ENCODE measurements around the gene PGM2L1. TPM values are rescaled to one million over a fixed set of nuclear protein-coding genes. Genes with fewer than 3 reads are reported as not detected.

Gene PGM2L1
- total RNA-seq, 2 experiments from 2014 or later: 8.7 to 9.3 TPM

DNA sequence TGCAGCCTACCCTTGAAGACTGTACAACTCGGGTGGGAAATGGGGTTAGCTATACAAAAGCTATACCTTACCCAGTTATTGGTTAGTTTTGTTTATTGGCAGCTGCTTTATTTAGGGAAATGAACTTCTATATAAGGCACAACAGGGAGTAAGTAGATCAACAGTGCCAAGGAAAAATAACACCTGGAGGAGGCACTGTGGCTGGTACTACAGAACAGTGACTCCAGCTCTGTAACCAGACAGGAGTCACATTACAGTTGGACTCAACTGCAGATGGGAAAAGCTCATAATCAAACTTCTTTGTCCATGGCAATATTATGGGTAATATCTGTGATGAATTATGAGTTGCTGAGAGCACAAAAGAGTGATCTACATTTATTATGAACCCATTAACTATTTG is 100.7 kb downstream of the PGM2L1 start:
- Mint-ChIP-seq H3K9me3 (no peaks in the 10 kb centered on the region), H3K27me3 (peaks cover 22% of the 10 kb centered on the region), H3K4me3 (no peak overlapping the region), H3K36me3 (ENCODE audit: low read depth) (no peaks in the 10 kb centered on the region), H3K4me1 (peaks cover 9% of the 10 kb centered on the region), H3K27ac (no peak overlapping the region)
- POLR2A ChIA-PET: no interaction called here
- no peak for DNase-seq
- CTCF ChIA-PET: interaction anchor here (0.8 kb wide), 1 partner anchor 24 kb away, joined by 3 read pairs; no protein-coding TSS in a partner anchor

DNA sequence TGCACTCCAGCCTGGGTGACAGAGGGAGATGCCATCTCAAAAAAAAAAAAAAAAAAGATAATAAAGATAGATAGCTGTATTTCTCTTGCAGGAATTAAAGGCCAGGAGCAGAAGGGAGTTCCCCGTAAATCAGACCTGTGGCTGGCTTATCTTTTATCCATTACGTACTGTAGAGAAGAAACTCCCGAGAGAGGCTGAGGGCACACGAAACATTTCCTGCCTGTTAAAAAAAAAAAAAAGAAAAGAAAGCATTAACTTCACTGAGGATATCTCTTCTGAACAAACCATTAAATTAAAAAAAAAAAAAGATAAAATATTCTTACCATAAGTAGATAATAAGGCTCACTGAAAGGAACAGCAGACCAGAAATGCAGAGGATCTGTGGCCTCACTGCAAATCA is 109.3 kb downstream of the PGM2L1 start:
- Mint-ChIP-seq H3K27ac (no peak overlapping the region), H3K4me3 (no peak overlapping the region), H3K4me1 (no peaks in the 10 kb centered on the region), H3K27me3 (peaks cover 22% of the 10 kb centered on the region), H3K9me3 (no peaks in the 10 kb centered on the region), H3K36me3 (ENCODE audit: low read depth) (no peaks in the 10 kb centered on the region)
- ChIA-PET CTCF (interaction anchor here (0.6 kb wide), 1 partner anchor 161 kb away, joined by 3 read pairs; no protein-coding TSS in a partner anchor), POLR2A (no interaction called here)
- no peak for DNase-seq

DNA sequence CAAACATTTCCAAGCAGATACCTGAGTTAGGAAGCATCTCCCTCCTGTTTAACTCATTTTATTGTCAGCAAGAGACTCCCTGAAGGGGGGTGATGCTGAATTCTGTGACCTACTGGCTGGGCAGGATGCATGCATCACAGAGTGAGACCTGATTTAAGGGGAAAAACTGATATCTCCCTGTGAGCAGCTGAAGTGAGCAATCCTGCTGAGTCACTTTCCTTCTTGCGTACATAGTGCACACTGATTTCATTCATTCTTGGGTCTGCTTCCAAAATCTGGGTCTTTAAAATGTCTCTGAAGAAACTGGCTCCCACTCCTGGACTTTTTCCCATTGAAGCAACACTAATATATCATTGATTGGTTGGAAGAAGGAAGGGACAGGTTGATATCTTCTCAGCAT is 110.1 kb downstream of the PGM2L1 start:
- H3K27ac Mint-ChIP-seq: no peak overlapping the region
- H3K4me3 Mint-ChIP-seq: no peak overlapping the region
- ChIA-PET POLR2A (no interaction called here), CTCF (no interaction called here)
- H3K36me3 Mint-ChIP-seq (ENCODE audit: low read depth): no peaks in the 10 kb centered on the region
- no peak for DNase-seq
- no peaks in the 10 kb centered on the region for H3K4me1 Mint-ChIP-seq
- H3K27me3 Mint-ChIP-seq: peaks cover 17% of the 10 kb centered on the region
- no peaks in the 10 kb centered on the region for H3K9me3 Mint-ChIP-seq

DNA sequence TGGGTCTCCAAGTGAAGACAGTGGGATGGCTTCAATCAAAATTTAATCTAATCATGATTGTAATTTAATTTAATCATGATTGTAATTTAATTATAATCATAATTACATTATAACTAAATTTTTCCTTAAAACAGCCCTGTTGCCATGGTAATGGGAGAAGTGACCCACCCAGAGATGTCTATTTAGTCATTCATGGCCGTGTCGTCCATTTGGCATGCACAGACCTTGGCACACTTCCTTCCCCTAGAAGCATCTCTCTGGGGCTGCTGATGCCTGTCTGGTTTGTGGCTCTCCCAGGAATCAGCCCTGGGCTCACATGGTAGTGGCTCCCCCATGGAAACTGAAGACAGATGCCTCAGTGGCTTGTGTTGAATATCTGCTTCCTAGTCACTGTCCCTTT is 113.8 kb downstream of the PGM2L1 start:
- no peaks in the 10 kb centered on the region for H3K9me3 Mint-ChIP-seq
- H3K27ac Mint-ChIP-seq: no peak overlapping the region
- no peak overlapping the region for H3K4me3 Mint-ChIP-seq
- H3K4me1 Mint-ChIP-seq: no peaks in the 10 kb centered on the region
- POLR2A ChIA-PET: no interaction called here
- H3K36me3 Mint-ChIP-seq (ENCODE audit: low read depth): no peaks in the 10 kb centered on the region
- peaks cover 4% of the 10 kb centered on the region for H3K27me3 Mint-ChIP-seq
- CTCF ChIA-PET: no interaction called here
- DNase-seq: no peak

DNA sequence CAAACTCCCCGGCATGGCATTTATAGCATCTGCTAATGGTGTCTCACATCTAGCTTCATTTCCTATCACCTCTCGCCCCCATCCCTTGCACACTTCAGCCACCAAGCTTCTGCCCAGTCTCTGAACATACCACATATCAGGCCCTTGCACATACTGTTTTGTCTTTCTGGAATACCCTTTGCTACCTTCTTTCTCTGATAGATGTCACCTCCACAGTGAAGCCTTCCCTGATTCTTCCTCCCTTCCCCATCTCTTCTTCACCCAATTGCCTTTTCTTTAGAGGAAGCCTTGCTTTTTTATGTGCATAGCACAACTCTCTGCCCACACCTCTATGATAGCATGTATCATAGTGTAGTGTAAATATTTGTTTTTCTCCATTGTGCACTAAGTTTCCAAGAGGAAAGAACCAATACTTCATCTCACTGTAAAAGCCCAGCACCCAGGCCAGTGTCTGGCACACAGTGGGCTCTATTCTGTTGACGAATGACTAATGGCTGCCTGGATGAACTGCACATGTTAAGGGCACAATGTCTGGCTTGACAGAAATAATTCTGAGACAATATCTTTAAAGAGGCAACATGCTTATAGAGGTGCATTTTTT is 114.6 kb downstream of the PGM2L1 start:
- no peak overlapping the region for H3K4me3 Mint-ChIP-seq
- H3K9me3 Mint-ChIP-seq: no peaks in the 10 kb centered on the region
- H3K27ac Mint-ChIP-seq: no peak overlapping the region
- H3K4me1 Mint-ChIP-seq: no peaks in the 10 kb centered on the region
- ChIA-PET POLR2A (no interaction called here), CTCF (no interaction called here)
- peaks cover 4% of the 10 kb centered on the region for H3K27me3 Mint-ChIP-seq
- no peaks in the 10 kb centered on the region for H3K36me3 Mint-ChIP-seq (ENCODE audit: low read depth)
- no peak for DNase-seq

DNA sequence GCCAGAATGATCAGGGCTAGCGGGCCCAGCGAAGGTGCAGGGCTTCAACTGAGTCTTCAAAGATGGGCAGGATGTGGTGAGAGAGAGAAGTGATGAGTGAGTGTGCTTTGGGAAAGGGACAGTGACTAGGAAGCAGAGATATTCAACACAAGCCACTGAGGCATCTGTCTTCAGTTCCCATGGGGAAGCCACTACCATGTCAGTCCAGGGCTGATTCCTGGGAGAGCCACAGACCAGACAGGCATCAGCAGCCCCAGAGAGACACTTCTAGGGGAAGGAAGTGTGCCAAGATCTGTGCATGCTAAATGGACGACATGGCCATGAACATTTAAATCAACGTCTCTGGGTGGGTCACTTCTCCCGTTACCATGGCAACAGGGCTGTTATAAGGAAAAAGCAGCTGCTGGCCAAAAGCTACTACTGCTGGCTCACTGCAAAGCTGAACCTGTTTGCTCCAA is 115.3 kb downstream of the PGM2L1 start:
- H3K9me3 Mint-ChIP-seq: no peaks in the 10 kb centered on the region
- ChIA-PET POLR2A (no interaction called here), CTCF (no interaction called here)
- DNase-seq: no peak
- H3K27ac Mint-ChIP-seq: no peak overlapping the region
- H3K4me1 Mint-ChIP-seq: no peaks in the 10 kb centered on the region
- no peaks in the 10 kb centered on the region for H3K36me3 Mint-ChIP-seq (ENCODE audit: low read depth)
- H3K27me3 Mint-ChIP-seq: peaks cover 5% of the 10 kb centered on the region
- H3K4me3 Mint-ChIP-seq: no peak overlapping the region

DNA sequence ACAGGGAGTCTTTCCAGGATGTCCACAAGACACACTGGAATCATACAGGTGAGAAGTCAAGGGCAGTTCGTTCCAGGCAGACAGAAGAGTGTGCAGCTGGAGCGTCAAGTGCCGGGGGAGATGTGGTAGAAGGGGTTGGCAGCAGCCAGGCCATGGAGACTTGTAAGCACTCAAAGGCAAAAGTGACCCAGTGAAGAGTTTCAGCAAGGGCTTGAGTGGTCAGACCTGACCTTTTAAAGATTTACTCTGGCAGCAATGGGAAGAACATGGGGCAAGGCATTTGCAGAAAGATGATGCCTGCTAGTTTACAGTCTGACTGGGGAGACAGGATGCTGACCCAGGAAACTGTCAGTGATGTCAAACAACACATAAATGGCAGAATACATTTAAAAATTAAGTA is 115.8 kb downstream of the PGM2L1 start:
- POLR2A ChIA-PET: no interaction called here
- CTCF ChIA-PET: no interaction called here
- no peaks in the 10 kb centered on the region for H3K9me3 Mint-ChIP-seq
- no peak overlapping the region for H3K4me3 Mint-ChIP-seq
- H3K27me3 Mint-ChIP-seq: peaks cover 7% of the 10 kb centered on the region
- no peaks in the 10 kb centered on the region for H3K4me1 Mint-ChIP-seq
- DNase-seq: no peak
- no peak overlapping the region for H3K27ac Mint-ChIP-seq
- H3K36me3 Mint-ChIP-seq (ENCODE audit: low read depth): no peaks in the 10 kb centered on the region

DNA sequence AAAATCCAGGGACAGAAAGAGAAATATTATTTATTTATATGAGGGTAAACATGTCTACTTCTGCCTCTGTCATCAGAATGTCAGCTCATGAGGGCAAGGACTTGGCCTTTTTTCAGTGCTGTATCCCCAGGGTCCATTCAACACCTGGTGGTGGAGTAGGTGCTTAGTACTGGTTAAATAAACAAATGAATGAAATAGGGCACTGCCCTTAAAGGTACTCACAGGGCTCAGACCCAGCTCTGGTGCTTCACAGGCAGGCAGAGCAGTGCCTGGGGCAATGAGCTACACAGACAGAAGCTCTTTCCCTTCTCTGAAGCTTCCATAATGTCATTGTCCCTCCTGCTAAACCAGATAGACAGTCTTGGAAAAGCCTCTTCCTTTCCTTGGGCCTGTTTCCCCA is 117.7 kb downstream of the PGM2L1 start:
- CTCF ChIA-PET: no interaction called here

More for the DNA sequence above, 117.7 kb downstream of the PGM2L1 start:
- no peaks in the 10 kb centered on the region for H3K9me3 Mint-ChIP-seq
- peaks cover 14% of the 10 kb centered on the region for H3K27me3 Mint-ChIP-seq
- no peaks in the 10 kb centered on the region for H3K36me3 Mint-ChIP-seq (ENCODE audit: low read depth)
- no peak overlapping the region for H3K27ac Mint-ChIP-seq
- no peaks in the 10 kb centered on the region for H3K4me1 Mint-ChIP-seq
- POLR2A ChIA-PET: no interaction called here
- DNase-seq: no peak
- no peak overlapping the region for H3K4me3 Mint-ChIP-seq

Other genes starting within 250 kb of the PGM2L1 start
- gene C2CD3, start 227.4 kb downstream of the PGM2L1 start, total RNA-seq: 10 to 100 TPM; 30.8 to 32.2 TPM
- 10 to 100 TPM; 27.3 to 28.0 TPM for gene PPME1, start 227.1 kb downstream of the PGM2L1 start, total RNA-seq
- not detected for gene P4HA3, start 86.8 kb downstream of the PGM2L1 start, total RNA-seq
- not detected for gene KCNE3, start 69.1 kb upstream of the PGM2L1 start, total RNA-seq
- gene LIPT2, start 95.3 kb upstream of the PGM2L1 start, total RNA-seq: 1 to 10 TPM; 1.4 to 2.6 TPM
- 10 to 100 TPM; 46.5 to 47.5 TPM for gene POLD3, start 194.1 kb upstream of the PGM2L1 start, total RNA-seq

Data from activated CD4-positive, alpha-beta memory T cell treated with anti-CD3 and anti-CD28 coated beads, Interleukin-2, amount 10 ng/mL, durations not matched to agents 7 days and 5 days (primary cell).